GM18907 (cell line): ENCODE data around the gene MTA3.
A peak's percentile ranks its signal among the peaks of the same experiment; 100 is the strongest.

Experiments used
- ATAC-seq: cut with Tn5 transposase; IDR thresholded peaks from one replicate; pipeline ENCODE4 v1.9.1; 2021; ENCODE audit warnings: mild to moderate bottlenecking, moderate library complexity; ENCODE audit not compliant: unreplicated experiment

The MTA3 gene

DNA sequence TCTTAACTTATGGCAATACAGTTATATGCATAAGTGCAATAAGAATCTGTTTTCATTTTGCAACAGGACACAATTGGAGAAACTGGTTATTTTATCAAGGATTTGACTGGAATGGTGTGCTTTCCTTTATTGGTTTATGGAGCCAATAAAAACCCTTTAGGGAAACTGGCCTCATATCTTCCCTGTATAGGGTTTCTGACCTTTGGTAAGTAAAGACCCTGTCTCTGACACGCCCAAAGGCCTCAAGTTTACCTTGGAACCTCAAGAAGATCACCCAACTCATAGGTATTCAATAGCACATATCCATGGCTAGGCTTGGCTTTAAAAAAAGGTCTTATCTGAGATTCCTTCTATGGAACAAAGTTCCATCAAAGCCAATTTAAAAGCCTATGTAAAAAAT lies 212.7 kb downstream of the MTA3 start:
- ATAC-seq: no peak

DNA sequence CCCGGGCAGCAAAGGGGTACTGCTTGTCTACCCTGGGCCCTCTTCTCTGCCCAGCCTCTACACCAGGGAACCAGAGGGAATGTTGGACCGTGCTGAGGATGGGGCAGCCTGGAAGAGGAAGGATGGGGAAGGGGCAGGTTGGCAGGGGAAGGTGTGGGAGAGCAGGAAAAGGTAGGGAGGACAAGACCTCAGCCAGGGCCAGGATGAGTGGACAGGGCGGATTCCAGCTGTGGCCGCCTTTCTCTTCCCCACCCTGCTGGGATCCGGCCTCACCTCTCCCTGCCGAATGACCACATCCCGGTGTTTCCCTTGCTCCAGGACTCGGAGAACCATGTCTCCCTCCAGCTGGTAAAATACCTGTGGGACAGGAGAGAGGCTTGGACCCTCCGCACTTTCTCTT lies 215.1 kb downstream of the MTA3 start:
- ATAC-seq: no peak

DNA sequence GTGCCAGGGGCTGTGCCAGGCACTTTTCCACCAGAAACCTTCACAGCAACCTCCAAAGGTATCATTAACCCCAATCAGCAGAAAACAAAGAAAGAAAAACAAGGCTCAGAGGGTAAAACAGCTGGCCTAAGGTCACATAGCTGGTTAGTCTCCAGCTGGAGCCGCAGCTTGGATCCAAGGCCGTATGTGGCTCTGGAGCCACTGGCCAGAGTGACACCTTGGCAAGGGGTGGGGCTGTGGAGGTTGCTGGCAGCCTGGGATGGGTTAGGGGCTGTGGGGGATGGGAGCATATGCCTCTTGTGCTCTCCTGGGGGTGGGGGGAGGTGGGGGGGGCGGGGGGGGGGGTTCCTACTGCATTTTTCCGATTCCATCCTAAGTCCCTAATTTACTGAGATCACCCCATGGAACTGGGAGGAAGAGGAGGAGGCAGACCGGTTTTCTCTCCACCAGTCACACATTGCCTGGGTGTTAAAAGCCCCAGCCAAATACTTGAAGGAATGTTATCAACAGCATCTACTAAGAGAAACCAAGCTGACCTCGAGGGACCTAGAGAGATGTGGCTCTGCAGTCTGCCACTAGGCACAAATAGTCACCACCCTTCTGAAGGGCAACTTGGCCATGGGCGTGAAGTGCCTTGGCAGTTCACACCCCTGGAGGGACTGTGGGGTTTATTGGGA lies 215.9 kb downstream of the MTA3 start:
- ATAC-seq: no peak

DNA sequence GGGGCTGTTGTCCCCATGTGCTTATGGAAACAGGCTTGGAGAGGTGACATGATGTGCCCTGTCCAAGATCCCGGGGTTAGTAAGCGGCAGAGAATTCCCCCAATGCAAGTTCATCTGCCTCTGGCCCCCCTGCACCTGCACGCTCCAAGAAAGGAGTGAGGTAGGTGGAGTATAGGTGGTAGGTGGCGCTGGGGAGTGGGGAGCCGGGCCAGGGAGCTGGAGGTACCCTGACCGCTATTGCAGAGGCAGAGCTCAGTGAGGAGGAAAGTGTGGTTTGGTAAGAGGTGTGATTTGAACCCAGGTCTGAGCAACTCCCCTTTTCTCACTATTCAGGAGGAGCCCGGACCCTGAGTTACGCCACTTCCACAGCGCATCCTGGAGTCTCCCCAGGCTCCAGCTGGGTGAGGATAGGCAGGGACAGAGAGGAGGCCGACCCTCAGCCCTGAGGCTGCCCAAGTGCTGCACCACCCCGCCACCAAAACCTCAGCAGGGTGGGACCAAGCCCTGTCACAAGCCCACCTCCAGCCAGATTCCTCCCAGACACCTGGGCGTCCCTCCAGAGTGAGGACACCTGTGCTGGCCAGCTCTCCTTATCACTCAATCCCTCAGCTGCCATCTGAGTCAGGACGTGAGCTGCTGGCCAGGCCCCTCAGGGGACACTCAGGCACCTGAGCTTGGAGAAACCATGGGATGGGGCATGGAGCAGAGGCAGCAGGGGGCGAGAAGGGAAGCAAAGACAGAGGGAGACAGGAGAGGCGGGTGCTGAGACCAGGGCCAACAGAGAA lies 218.3 kb downstream of the MTA3 start:
- ATAC-seq: no peak

DNA sequence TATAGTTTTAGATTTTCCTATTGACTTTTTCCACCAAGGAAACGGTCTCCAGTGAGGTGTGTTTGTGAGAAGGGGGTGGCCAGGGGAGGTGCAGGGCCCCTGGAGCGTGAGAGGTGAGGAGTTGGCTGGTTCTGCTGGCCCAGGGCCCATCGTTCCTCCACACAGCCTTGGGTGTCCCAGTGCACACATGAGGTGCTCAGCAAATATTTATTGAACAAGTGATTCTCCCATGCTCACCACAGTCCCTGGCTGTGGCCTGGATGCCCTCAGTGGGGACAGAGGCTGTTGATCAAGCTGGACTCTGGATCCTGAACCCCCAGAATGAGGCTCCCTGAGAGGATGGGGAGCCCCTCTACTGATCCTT lies 219.0 kb downstream of the MTA3 start:
- ATAC-seq: no peak

DNA sequence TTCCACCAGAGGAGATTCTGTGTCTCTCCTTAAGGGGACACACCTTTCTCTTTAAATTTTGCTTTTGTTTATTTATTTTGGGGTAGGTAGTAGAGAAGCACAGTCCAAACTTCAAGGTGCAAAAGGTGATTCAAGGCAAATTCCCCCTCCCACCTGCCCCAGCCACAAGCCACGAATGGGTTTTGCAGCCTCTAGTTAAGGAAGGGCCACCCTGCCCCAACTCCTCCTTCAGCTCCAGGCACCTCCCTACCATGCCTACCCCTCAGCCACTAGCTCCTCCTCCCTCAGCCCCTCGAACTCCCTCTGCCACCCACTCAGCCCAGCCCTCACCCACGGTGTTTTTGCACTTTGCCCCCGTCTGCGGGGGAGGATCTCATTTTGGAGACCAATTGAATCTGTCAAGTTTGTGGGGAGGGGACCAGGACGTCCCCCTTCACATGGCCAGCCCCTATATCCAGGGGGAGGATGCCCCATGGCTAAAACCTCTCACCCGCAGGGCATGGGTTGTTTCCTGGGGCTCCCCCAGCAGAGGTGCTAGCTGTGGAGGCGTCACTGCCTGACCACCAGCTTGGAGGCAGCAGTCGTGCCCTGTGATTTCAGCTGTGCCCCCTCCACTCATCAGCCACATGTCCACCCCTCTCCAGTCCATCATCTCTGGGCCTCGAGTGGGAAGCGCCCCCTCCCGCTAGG lies 219.5 kb downstream of the MTA3 start:
- ATAC-seq: no peak

DNA sequence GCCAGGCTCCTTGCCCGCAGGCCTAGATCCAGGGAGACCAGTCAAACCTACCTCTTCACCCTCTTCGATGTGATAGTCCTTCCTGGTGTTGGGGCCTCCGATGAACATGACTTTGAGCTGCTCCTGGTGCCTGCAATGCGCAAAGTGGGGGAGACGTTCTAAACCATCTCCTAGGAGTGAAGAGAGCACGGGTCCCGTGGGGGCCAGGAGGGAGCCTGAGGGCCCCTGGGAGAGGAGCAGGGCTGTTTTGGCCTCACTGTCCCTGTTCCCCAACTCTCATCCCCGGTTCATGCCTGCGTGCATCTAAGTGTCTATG lies 220.0 kb downstream of the MTA3 start:
- ATAC-seq: no peak

DNA sequence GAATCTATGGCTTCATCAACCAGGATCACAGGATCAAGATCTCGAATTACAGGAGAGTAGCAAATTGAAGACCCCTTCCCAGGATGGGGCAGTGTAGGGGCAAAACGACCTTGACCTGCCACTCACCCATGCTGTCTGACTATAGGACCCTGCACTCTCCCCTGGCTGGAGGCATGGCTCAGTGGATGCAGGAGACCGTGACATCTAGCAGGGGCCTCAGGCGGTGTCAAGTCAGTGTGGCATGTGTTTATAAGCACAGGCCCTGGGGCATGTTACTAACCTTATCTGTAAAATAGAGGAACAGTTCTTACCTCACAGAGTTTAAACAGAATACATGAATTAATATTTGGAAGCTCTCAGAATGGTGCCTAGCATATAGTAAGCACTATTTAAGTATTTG lies 220.4 kb downstream of the MTA3 start:
- ATAC-seq: no peak

DNA sequence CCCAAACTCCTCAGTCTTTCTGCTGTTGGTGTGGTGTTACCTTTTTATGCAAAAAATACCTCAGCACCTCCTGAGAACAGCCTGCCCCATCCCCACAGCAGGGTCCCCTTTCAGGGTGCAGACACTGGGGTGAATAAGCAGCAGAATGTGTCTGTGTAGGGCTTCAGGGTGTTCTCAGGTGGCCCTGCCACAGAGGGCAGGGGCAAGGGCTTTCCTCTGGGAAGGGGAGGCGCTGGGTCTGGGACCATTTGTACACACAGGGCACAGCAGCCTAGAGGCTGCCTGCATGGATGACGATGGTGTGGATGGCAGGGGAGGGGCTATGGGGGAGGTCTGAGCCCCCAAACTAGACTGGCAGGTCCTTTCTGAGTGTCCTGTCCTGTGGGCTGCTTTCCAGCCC lies 221.3 kb downstream of the MTA3 start:
- ATAC-seq: no peak

DNA sequence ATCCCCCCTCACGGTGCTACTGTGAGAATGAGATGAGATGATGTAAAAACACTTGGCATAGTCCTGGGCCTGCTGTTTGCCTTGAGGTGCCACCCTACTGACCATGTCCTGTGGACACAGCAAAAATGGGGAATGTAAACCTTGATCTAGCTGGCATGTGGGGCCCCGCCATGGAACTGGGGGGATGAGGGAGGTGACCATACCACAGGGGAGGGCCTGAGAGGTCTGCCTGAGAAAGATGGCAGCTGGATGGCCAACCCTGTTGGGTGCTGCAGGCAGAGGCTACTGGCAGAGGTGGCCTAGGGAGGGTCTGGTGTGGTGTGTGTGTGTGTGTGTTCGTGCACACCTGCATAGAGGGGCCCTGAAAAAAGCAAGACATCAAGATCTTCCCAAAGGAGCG lies 223.2 kb downstream of the MTA3 start:
- ATAC-seq: no peak

DNA sequence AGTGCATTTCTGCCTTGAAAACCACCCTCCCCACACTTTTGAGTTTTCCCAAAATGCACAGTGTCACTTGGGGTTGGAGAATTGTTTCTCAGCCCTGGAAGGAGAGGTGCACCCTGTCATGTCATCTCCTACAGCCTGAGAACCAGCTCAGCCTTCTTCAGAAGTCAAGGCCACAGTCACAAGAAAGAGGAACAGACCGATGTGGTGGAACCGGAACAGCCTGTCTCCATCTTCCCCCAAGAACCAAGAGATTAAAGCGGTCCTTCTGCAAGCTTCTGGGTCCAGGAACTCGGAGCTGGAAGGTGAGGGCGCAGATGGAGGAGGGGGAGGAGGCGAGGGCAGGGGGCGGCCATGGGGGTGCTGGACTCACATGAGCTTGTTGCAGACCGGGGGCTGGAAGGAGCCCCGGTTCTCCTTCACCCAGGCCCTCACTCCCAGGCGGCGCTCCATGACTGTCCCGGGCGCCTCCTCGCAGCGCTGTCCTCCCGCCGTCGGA lies 223.7 kb downstream of the MTA3 start:
- ATAC-seq: peak; percentile 22

DNA sequence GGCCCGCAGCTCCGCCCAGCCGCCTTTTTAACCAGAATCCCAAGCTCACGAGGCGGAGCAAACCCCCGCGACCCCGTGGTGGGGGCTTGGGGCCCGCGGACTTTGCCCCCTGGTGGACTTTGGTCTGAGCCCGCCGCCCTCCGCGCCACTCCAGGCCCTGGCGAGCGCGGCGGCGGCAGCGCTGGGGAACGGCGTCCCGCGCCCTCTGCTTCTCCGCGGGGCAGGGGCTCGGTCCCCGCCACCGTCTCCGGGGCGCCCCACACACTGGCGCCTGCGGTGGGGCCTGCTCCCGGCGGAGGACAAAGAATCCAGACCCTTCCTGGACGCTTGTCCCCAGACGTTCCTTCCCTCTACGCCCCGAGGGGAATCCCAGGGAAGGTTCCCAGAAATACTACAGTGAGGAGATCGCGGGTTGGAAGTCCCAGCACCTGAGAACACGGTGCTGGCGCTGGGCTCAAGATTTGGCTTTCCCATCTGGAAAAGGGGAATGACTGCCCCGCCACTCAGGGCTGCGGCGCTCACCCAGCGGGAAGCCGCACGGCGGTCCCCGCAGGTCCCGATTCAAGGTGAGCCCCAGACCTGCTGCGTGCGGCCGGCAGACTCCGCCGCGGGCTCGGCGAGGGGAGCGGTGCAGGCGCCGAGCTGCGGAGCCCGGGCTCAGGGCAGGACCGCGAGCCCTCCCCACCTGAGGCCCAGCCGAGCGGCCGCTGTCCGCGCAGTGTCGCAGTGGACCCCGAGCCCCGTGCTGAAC lies 224.3 kb downstream of the MTA3 start, which contains the start of gene HAAO:
Gene HAAO, minus strand, starts transcription at position 1 of the 751 bp plus-strand sequence. CDS start 47 bp downstream, outside the sequence.
- peak; percentile 36 for ATAC-seq

DNA sequence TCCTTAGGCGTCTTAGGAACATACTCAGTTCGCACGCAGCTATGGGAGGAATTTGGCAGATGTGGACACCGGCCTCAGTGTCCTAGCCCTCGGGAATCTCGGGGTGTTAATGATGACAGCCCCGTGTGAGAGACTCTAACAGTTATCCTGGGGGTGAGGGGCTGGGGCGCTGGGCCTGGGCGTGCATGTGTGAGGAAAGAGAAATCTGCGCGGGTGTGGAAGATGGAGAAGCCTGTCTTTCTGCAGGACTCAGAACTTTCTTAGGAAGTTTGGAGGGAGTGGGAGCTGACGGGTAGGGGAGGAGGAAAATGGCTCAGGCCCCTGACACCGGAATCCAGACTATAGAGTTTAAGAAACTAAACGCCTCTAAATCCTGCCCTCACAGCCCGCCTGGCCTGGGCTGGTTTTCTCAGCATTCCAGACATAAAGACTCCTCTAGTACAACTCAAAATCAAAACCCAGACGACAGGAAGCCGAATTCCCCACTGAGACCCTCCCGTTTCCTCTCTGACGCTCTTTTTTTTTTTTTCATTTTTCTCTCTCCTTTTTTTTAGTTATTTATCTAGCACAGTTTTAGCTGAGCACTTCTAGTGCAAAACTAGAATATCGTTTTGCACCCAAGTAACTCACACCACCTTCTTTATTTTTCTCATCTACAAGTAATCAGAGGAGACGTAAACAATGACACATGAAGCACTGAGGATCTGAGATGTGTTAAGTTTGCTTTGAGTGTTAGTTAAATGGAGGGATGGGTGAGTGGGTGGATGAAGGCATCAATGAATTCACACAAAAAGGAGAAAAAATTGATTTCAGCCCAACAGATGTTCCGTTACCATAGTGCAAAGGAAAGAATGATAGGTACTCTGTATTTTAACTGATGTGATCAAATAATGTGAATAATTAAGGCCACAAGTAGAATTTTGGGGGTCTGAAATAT lies 225.2 kb downstream of the MTA3 start:
- ATAC-seq: no peak

DNA sequence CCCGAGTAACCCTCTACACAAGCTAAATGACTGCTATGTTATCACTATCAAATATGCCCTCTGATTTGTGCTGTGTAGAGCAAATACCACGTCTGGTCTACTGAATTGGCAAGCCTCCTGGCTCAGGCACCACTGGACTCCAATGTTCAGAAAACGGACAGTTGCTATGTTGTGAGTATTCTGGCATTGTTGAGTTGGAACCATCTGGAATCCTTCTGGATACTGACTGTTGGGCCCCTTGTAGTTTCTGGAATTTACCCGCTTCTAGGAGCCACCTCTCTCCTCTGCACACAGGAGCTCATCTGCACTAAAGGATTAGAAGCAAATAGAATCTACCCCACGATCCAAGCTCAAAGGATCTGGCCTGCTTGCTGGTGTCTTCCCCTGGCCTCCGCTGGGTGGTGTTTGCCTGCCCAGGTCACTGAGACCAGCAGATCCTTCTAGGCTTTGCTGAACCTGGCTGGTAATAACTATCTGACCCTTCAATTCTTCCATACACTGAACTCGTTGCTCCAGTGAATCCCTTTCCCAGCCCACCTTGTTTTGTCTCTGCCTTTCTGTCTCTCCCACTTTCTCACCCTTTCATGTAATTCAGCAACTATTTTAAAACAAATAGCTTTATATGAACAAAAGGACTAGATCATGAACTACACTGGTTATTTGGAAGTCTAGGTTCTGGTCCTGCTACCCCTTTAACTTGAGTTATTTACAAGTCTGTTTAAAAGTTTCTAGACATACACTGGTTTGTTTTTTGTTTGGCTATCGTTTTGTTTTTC lies 226.0 kb downstream of the MTA3 start:
- ATAC-seq: no peak

DNA sequence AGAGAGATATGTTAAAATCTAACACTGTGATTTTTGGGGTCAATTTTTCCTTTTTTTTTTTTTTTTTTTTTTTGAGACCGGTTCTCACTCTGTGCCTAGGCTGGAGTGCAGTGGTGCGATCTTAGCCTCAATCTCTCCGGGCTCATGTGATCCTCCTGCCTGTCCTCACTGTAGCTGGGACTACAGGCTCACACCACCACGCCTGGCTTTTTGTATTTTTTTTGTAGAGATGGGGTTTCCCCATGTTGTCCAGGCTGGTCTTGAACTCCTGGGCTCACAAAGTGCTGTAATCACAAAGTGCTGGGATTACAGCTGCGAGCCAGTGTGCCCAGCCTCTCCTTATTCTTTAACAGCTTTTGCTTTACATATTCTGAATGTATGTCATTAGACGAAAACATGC lies 226.8 kb downstream of the MTA3 start:
- ATAC-seq: no peak

DNA sequence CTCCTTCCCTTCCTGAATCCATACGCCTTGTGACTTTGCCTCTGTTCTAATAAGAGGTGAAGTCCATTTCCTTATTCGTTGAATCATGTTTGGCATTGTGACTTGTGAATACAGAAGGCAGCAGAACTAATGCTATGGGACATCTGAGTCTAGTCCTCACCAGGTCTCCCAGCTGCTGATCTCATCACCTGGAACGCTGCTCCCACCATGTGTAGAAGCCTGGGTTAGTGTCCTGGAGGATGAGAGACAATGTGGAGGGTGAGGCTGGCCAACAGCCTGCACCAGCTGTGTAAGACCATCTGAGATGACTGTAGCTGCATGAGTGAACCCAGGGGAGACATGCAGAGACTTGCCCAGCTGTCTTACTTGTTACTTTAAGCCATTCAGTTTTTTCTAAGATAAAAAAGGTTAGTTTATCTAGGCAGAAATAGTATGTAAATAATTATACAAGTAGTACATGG lies 227.4 kb downstream of the MTA3 start:
- peak; percentile 51 for ATAC-seq

DNA sequence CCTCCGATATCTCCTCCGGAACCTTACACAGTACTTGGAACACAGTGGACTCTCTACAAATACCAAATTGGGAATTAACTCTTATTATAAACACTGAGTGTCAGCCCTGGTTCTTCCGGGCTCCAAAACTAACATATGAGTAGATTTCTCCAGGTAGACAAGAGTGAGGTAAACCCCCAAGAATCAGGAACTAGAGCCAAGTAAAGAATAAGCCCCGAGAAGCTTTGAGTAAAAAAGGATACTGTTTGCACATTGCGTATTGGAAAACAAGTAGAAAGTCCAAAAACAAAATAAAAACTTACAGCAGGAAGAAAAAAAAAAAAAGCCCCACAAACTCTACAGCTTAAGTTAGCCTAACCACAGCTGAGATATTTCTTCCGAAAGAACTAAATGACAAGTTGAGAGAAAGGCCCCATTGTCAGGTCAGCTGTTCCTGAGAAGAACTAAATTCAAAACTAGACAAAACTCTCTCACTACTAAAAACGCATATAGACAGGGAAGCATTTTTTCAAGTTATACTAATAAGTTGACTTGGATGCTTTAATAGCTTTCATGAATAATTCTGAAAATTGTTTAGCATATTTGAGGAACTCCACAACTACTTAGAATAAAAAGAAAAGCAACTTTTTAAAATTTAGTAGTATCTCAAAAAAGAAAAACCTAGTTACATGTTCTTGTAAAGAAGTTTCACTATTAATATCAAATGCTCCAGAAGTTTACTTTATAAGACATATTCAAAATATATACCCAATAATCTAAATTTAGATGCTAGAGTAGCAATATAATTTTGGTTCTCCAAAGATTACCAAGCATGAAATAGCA lies 228.2 kb downstream of the MTA3 start:
- ATAC-seq: peak; percentile 47

DNA sequence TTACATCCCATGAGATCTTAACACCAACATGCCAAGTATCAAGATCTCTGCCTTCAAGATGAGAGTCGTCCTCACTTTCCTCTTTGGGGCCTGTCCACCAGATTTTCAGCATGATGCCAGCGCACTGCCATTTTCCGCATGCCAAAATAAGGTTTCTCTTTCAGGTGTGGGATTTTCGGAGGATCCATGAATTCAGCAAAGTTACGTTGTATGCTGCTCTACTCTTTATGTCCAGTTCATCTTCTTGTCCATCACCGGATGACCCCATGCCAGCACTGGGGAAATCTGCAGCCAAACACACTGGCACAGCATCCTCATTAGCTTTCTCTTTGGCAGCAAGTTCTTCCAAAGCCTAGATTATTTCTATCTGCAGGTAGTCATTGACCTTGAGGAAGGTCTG lies 228.8 kb downstream of the MTA3 start:
- ATAC-seq: no peak
